ENCODE results near the gene MT1B.
A peak's percentile ranks its signal among the peaks of the same experiment; 100 is the strongest.
"Not testable (repeated sequence)": the region's sequence is repeated elsewhere in the genome, so short reads cannot be mapped to it uniquely, and the experiment has no call there.

The MT1B gene

DNA sequence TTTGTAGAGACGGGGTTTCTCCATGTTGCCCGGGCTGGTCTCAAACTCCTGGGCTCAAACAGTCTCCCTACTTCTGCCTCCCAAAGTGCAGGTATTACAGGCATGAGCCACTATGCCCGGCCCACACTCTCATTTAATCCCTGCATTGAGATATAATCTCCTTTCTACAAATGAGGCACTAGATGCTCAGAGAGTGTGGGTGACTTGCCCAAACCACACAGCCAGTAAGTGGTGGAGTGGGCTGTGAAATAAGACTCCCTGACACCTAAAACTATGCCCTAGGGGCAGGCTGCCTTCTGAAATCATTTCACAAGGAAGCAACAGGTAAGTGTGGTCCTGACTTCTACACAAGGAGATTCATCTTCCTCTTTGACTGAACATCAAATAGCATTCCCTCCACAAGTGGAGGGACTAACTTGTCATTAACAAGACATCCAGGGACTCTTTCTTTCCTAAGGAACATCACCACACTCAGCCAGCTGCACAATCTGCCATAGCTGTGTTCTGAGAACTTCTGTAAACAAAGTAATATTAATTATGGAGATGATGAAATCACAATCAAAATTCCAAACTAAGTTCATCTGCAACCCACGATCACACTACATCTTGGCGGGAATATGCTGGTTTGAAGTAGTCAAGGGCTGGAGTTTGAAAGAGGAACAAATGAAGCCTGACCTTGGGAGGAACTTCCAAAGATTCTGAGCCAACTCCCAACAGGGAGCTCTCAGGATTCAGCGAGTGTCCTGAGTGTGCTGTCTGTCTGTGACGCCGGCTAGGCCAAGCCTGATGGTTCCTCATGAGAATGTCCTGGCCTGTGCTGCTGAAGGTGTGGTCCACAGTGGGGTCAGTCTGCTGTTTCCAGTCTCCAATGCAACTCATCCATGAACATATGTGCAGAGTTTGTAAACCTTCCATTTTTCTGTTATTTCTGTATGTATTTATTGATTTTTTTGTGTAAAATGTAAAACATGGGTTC is 13.9 kb downstream of the MT1B start:
- DNase-seq (ENCODE audit: low read depth in 2 of 3, low spot score in 1 of 3): not testable (repeated sequence)

DNA sequence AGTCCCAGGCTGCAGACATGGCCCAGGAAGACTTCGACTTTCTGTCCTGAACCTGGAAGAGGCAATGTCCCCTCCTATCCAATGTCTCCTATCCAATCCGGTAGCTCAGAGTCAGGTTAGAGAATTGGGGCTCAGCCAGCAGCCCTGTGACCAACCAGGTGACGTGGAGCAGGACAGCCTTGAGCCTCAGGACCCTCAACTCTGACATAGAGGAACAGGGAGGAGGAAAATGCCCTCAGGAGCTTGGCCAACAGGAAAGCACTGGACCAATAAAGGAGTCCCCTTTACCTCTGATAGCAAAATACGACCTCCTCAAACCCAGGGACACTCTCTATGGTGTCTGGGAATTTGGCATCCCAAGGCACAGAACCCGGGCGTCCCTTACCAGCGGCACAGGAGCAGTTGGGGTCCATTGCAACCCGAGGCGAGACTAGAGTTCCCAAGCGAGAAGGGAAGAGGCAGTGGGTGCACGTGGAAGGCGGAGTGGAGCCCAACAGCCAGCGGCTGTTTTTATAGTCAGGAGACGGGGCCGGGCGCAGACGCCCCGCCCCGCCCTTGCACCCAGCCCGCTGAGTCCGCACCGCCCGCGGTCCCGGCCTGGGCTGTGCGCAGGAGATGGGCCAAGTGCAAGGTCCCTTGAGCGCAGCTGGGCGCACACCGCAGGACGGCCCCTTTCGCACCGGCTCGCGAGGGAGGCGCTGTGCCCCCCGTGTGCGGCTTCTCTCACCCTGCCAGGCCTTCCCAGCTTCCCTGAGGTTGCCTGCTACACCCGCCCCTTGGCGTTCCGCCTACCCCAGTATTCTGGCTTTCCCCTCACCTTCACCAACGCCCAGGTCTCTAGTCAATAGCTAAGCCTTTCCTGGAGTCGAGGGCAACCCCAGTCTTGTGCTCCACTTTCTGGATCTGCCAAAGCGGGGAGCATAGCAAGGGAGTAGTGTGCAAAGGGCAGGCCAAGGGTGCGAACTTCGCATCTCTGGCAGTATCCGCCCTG is 16.2 kb downstream of the MT1B start, which contains the start of gene MT1G:
Gene MT1G (minus strand): TSS at position 485 of the 991 bp plus-strand sequence. CDS start 72 bp downstream, at position 413.
- no peak for DNase-seq (ENCODE audit: low read depth in 2 of 3, low spot score in 1 of 3)

DNA sequence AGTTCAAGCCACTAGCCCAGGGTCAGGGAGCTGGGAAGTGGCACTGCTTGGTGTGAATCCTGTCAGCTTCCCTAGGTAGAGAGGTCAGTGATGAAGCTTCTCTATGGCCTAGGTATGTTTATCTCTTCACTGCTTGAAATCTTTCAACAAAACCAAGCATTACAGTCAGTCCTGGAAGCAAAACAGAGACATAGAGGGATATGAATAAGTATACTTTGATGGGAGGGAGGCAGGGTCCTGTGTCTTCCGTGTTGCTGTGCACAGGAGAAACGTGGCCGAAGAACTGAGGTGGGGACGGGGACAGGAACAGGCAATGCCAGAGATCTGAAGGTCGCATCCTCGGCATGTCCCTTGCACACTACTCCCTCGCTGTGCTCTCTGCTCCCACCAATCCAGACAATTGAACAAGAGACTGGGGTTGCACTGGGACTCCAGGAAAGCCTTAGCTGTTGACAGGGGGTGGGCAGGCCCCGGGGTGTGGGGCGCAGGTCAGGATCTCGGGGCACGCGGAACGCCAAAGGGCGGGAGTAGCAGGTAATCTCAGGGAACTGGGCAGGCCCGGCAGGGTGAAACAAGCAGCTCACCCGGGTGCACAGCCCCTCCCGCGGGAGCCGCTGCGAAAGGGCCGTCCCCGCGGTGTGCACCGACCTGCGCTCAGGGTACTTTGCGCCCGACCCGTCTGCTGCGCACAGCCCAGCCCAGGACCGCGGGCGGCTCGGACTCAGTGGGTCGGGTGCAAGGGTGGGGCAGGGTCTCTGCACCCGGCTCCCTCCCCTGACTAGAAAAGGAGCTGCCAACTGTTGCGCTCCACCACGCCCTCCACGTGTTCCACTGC is 17.5 kb downstream of the MT1B start, which contains the start of gene MT1H:
Gene MT1H (plus strand): TSS at position 810 of the 835 bp plus-strand sequence. CDS start 71 bp downstream, outside the sequence.
- DNase-seq (ENCODE audit: low read depth in 2 of 3, low spot score in 1 of 3): no peak

DNA sequence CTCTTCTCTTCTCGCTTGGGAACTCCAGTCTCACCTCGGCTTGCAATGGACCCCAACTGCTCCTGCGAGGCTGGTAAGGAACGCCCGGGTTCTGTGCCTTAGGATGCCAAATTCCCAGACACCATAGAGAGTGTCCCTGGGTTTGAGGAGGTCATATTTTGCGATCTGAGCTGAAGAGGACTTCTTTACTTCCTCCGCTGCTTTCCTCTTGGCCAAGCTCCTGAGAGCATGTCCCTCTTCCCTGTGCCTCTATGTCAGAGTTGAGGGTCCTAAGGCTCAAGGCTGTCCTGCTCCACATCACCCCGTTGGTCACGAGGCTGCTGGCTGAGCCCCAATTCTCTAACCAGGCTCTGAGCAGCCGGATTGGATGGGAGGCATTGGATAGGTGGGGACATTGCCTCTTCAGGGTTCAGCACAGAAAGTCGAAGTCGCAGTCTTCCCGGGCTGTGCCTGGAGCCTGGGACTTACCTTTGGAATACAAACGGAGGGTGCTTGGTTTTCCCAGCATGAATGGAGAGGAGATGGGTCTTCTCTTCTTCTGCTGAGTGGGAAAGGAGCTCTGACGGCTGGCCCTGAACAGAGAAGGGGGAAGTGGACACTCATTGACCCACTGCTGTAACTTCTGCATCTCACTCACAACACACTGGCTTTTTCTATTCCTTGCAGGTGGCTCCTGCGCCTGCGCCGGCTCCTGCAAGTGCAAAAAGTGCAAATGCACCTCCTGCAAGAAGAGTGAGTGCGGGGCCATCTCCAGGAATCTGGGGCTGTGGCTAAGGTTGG is 18.3 kb downstream of the MT1B start:
- no peak for DNase-seq (ENCODE audit: low read depth in 2 of 3, low spot score in 1 of 3)

DNA sequence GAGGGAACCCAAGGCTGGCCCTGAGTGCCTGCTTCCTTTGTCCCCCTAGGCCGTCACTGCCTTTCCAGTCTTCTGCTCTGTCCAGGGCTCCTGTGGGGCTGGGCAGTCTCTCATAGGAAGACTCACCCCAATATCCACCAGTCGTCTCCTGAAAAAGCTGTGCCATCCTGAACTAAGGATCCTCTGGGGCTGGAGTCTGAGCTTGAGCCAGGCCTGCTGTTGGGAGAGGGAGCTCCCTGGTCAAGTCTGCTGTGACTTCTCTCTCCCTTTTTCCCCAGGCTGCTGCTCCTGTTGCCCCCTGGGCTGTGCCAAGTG is 18.9 kb downstream of the MT1B start:
- DNase-seq (ENCODE audit: low read depth in 2 of 3, low spot score in 1 of 3): no peak

DNA sequence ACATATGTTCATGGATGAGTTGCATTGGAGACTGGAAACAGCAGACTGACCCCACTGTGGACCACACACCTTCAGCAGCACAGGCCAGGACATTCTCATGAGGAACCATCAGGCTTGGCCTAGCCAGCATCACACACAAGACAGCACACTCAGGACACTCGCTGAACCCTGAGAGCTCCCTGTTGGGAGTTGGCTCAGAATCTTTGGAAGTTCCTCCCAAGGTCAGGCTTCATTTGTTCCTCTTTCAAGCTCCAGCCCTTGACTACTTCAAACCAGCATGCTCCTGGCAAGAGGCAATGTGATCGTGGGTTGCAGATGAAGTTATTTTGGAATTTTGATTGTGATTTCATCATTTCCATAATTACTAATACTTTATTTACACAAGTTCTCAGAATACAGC is 20.0 kb downstream of the MT1B start:
- not testable (repeated sequence) for DNase-seq (ENCODE audit: low read depth in 2 of 3, low spot score in 1 of 3)

DNA sequence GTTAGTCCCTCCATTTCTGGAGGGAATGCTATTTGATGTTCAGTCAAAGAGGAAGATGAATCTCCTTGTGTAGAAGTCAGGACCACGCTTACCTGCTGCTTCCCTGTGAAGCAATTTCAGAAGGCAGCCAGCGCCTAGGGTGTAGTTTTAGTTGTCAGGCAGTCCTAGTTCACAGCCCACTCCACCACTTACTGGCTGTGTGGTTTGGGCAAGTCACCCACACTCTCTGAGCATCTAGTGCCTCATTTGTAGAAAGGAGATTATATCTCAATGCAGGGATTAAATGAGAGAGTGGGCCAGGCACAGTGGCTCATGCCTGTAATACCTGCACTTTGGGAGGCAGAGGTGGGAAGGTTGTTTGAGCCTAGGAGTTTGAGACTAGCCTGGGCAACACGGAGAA is 20.5 kb downstream of the MT1B start:
- not testable (repeated sequence) for DNase-seq (ENCODE audit: low read depth in 2 of 3, low spot score in 1 of 3)

DNA sequence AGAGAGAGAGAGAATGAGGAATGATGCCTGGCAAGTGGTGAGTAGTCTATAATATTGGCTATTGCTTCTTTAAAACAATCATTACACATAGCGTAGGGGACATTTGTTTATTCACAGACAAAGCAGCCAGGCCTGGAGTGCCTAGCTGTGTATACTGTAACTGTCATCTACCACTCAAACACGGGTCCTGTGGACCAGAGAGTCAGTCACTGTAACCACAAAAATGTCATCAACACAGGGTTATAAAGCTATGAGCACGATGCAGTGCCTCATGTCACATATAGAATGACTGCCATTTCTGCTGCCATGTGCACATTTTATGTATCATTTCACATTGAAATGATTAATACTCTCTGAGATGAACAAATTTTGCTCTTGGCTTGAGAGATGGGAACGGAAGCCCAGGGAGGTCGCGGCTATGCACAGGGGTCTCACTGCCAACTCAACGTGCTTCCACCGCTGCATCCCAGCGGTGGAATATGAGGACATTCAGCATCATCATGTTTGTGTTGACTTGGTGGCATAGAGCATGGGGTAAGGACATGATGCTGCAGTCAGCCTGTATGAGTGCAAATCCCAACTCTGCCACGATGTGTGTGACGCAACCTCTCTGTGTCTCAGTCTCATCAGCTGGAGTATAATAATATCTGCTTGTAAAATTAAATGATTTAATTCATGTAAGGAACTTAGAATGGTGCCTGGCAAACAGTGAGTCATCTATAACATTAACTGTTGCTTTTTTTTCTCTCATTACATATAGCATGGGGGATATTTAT is 21.3 kb downstream of the MT1B start:
- DNase-seq (ENCODE audit: low read depth in 2 of 3, low spot score in 1 of 3): no peak

DNA sequence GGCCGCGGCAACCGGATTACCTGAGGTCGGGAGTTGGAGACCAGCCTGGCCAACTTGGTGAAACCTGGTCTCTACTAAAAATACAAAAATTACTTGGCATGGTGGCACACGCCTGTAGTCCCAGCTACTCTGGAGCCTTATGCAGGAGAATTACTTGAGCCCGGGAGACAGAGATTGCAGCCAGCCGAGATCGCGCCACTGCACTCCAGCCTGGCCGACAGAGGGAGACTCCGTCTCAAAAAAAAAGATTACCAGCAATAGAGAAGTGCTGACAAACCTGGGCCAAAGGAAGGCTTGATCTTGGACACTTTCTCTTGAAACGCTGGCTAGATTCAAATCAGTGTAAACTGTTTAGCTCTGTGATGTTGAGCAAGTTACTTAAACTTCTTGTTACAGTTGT is 22.2 kb downstream of the MT1B start:
- no peak for DNase-seq (ENCODE audit: low read depth in 2 of 3, low spot score in 1 of 3)

DNA sequence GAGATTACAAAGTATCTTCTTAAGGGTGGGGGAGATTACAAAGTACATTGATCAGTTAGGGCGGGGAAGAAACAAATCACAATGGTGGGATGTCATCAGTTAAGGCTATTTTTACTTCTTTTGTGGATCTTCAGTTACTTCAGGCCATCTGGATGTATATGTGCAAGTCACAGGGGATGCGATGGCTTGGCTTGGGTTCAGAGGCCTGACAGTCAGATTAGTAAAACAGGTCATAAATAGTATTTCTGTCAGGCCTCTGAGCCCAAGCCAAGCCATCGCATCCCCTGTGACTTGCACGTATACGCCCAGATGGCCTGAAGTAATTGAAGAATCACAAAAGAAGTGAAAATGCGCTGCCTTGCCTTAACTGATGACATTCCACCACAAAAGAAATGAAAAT is 22.9 kb downstream of the MT1B start:
- not testable (repeated sequence) for DNase-seq (ENCODE audit: low read depth in 2 of 3, low spot score in 1 of 3)

DNA sequence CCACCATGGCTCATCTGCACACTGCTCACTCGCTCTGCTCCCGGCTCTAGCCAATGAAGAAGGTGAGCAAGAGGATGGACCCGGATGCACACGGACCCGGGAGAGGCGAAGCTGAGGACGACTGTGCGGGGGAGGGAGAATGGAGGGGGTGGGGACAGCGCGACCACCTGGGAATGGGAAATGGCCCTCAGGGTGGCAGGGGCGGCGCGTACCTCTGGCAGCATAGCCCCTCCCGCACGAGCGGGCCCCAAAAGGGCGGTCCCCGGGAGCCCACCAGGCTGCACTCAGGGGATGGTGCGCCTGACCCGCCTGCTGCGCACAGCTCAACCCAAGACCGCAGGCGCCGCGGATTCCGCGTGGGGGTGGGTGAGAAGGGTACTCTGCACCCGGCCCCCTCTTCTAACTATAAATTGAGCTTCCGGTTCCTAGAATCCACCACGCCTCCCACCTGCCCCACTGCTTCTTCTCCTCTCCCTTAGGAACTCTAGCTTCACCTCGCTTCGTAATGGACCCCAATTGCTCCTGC is 24.1 kb downstream of the MT1B start:
- no peak for DNase-seq (ENCODE audit: low read depth in 2 of 3, low spot score in 1 of 3)

DNA sequence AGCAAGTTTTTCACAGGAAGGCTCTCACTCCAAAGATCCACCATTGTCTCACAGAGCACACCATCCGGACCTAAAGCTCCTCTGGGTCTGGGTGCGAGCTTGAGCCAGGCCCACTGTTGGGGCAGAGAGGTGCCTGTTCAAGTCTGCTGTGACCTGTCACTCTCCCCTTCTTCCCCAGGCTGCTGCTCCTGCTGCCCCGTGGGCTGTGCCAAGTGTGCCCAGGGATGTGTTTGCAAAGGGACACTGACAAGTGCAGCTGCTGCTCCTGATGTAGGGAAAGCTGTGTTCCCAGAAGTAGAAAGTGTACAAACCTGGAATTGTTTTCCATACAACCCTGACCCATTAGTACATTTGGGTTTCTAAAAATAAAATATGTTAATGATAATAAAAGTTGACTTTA is 25.8 kb downstream of the MT1B start:
- no peak for DNase-seq (ENCODE audit: low read depth in 2 of 3, low spot score in 1 of 3)

DNA sequence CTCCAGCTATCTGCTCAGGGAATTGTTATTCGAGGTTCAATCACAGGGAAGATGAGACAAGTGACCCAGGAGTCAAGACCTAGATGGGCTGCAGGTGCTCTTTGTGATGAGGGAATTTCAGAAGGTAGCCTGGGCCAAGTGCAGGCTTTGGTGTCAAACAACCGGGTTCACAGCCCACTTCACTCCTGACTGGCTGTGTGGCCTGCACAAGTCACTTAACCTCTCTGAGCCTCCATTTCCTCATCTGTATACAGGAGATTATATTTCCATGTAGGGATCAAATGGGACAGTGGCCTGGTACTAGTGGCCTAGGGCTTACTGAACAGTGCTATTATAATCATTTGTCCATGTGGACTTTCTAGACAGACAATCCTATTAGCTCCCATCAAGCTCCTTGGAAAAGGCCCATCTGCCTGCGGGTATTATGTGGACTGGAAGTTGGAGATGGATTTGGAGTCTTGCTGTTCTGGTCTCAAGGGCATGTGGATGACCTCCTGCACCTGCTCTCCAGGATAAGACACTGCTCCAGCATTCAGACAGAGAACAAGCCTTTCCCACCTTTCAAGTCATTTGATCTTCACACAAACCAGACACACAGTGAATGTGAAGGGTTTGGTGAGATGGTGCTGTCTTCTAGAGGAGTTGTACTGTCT is 27.5 kb downstream of the MT1B start:
- DNase-seq (ENCODE audit: low read depth in 2 of 3, low spot score in 1 of 3): no peak

DNA sequence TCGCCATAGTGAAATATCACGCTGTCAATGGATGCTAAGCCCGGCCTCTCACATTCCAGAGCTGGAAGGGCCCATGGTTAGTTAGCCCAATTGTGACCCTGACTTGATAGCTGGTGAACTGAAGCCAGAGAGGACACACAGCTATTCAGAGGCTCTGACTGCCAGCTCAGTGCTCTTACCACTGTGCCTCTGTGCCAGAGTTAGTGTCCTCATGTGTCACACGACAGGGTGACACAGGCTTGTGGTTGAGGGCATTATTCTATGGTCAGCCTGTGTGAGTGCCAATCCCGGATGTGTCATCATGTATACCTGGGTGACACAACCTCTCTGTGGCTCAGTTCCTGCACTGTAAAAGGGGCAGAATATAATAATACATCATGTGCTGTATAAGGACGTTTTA is 28.1 kb downstream of the MT1B start:
- no peak for DNase-seq (ENCODE audit: low read depth in 2 of 3, low spot score in 1 of 3)

DNA sequence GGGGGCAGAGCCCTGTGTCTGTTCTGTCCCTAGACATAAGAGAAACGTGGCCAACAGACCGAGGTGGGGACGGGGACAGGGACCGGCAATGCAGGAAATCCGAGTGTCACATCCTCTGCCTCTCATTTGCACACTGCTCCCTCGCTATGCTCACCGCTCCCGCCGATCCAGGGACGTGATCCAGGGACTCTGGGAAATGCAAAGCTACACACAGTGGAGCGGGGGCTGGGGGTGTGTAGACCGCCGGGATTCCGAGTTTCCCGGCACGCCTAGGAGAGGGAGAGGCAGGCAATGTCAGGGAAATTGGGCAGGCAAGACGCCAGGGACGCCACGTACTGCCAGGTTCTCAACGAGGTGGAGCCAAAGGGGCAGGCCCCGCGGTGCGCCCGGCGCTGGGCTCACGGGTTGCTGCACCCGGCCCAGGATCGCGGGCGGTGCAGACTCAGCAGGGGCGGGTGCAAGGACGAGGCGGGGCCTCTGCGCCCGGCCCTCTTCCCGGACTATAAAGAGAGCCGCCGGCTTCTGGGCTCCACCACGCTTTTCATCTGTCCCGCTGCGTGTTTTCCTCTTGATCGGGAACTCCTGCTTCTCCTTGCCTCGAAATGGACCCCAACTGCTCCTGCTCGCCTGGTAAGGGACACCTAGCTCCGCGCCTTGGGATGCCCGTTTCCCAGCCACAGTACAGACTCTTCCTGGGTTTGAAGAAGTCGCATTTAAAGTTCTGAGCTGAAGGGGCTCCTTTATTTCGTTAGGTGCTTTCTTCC is 30.4 kb downstream of the MT1B start, which contains the start of gene MT1X:
Gene MT1X (plus strand): TSS at position 532 of the 764 bp plus-strand sequence. CDS start 71 bp downstream, at position 603.
- peak; percentile 83 to 86 (median 85) for DNase-seq (ENCODE audit: low read depth in 2 of 3, low spot score in 1 of 3)

DNA sequence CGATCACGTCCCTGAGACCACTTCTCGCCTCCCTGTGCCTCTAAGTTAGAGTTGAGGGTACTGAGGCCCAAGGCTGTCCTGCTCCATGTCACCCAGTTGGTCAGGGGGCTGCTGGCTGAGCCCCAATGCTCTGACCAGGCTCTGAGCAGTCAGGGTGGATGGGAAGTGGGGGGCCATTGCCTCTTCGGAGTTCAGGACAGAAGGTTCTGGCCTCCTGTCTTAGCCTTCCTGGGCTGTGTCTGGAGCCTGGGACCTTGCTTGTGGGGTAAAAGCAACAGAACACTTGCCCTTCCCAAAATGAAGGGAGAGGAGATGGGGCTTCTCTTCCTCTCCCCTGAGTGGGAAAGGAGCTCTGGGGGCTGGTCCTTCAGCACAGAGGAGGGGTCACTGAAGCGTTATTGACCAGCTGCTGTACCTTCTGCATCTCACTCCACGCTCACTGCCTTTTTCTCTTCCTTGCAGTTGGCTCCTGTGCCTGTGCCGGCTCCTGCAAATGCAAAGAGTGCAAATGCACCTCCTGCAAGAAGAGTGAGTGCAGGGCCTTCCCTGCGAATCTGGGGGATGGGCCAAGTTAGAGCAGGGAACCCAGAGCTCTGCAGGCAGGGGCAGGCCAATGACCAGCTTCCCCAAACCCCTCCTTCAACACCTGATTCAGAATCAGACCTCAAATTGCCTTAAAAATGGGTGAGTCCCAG is 31.2 kb downstream of the MT1B start:
- DNase-seq (ENCODE audit: low read depth in 2 of 3, low spot score in 1 of 3): no peak

Data from stimulated activated CD4-positive, alpha-beta T cell treated with anti-CD3 and anti-CD28 coated beads, Interleukin-12 subunit alpha, Interleukin-12 subunit beta, amount 100 ng/mL, for 48 hours (primary cell).